SK-MEL-5 (cell line): Measurements from ENCODE around the gene SLC12A9. TPM values are rescaled to one million over a fixed set of nuclear protein-coding genes. Genes with fewer than 3 reads are reported as not detected.
"Not testable (repeated sequence)": the region's sequence is repeated elsewhere in the genome, so short reads cannot be mapped to it uniquely, and the experiment has no call there.

Source experiments
- DNase-seq: peaks from one replicate; pipeline ENCODE4 v3.0.0-alpha.2; 2016; ENCODE audit warnings: low read depth, low spot score
- in situ Hi-C: cut with HindIII; loops from 2 replicates; pipeline ENCODE4 v1.10.0; 2016; ENCODE audit warnings: low sequenced_read_pairs, high pct_unique_total_duplicates, low pct_unique_long_range_greater_than_20kb
- total RNA-seq: library from RNA; depleted of rRNA; stranded (reverse); fragments of >200 nt; shearing (Covaris generic); gene quantifications from 2 replicates; pipeline ENCODE4 v1.2.3, GENCODE V29; 2014

Gene SLC12A9
- total RNA-seq, 1 experiment from 2014 or later, result 13.1 TPM

GRCh38 chr7:100854899-100855298 is 2.4 kb downstream of the SLC12A9 start:
- DNase-seq, in situ Hi-C loops: not testable (repeated sequence)

DNA sequence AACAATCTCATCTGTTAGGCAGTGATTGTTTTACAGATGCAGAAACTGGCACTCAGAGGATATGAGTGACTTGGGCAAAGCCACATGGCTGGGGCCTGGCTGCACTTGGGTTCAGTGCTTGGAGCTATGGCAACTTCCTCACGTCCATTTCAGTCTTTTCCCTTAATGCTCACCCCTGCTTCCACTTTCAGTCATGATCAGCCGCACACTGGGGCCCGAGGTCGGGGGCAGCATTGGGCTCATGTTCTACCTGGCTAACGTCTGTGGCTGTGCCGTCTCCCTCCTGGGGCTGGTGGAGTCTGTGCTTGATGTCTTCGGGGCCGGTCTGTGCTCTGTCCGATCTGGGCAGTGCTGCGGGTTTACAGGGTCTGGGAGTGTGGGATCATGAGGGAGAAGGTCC is 3.0 kb downstream of the SLC12A9 start:
- in situ Hi-C loops, result no loop called here
- DNase-seq, result no peak

GRCh38 chr7:100856871-100857282 is 4.4 kb downstream of the SLC12A9 start:
- in situ Hi-C loops, result no loop called here
- DNase-seq, result no peak

GRCh38 chr7:100859856-100860255 is 7.3 kb downstream of the SLC12A9 start:
- in situ Hi-C loops, result no loop called here
- no peak for DNase-seq

GRCh38 chr7:100860702-100861615 is 8.4 kb downstream of the SLC12A9 start:
- DNase-seq, result no peak
- in situ Hi-C loops, result no loop called here

DNA sequence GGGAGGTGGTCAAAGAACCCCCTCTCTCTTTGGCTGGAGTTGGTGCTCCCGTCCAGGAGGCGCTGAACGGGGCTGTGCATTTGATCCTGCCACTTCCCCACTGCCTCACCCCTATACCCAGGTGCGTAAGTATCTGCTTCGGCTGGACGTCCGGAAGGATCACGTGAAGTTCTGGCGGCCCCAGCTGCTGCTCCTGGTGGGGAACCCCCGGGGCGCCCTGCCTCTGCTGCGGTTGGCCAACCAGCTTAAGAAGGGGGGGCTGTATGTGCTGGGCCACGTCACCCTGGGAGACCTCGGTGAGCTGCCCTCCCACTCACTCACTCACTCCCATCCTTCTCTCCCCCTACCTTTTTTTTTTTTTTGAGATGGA is 9.1 kb downstream of the SLC12A9 start:
- in situ Hi-C loops, result no loop called here
- DNase-seq, result no peak

DNA sequence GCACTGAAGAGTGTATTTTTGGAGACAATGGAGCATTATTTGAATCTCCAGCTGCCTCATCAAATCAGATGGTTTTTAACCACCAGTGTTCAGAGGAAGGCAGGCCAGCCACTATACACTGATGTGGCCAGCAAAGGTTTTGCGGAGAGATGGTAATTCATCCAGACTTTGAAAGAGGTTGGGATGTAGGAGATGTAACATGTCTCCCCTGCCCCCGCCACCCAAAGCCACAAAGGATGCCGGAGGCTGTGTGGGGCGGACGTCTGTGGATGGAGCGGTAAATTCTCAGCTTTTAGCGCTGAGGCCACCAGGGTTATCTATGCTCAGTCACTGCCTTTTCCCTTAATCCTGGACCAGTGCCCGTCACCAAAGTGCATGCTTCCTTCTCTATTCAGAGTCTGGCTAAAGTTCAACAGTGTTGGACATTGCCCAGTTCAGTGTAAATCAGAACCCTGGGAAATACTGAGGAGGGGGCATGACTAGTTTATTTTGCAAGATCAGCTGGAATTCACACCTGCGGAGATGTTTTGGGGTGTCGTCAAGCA is 11.0 kb downstream of the SLC12A9 start:
- in situ Hi-C loops, result no loop called here

DNA sequence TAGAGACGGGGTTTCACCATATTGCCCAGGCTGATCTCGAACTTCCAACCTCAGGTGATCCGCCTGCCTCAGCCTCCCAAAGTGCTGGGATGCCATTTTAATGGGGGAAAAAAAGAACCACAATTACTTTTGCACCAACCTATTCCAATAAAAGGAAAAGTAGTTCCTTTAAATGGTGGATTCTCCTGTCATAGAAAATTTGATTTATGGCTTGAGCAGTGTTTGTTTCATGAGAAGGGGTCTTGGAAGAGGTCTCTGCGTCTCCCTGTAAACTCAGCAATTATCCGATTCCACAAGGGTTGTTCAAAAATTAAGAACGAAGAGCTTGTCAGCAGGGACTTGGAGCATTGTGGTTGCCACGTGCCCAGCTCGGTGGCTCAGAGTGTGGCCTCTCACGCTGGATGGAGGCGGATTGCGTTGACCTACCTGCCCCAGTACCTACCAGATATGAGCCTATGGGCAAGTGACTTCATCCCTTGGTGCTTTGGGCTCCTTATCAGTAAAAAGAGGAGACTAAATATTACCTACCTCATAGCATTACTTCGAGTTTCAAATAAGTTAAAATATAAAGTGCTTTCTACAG is 11.8 kb downstream of the SLC12A9 start:
- no peak for DNase-seq
- in situ Hi-C loops, result no loop called here

More for the DNA sequence above, 11.0 kb downstream of the SLC12A9 start:
- no peak for DNase-seq

- no peak for DNase-seq
- in situ Hi-C loops, result no loop called here
These were observed 12.9 kb downstream of the SLC12A9 start for GRCh38 chr7:100865372-100865911.

- no peak for DNase-seq
- in situ Hi-C loops, result no loop called here
These were observed 13.6 kb downstream of the SLC12A9 start for GRCh38 chr7:100865938-100866728.

DNA sequence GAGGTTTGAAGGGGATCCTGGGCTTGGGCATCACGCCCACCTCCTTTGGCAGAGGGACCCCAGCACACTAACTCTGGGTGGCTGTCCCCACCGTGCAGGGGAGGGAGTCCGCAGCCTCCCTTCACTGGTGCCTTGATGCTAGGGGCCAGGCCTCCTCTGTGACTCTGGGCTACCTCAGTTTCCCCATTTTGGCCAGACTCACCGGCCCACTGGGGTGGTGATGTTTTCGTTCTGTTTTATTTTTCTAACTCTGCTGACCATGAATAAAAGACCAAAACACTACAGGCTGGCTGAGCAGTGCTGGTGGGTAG is 14.2 kb downstream of the SLC12A9 start:
- in situ Hi-C loops, result no loop called here
- no peak for DNase-seq

GRCh38 chr7:100867040-100867775 is 14.7 kb downstream of the SLC12A9 start, which contains the start of gene TRIP6:
TSS of gene TRIP6 (plus strand) at chr7:100867387. CDS start at chr7:100867498, 111 bp downstream.
- in situ Hi-C loops, result no loop called here
- DNase-seq, result peak; percentile 88

DNA sequence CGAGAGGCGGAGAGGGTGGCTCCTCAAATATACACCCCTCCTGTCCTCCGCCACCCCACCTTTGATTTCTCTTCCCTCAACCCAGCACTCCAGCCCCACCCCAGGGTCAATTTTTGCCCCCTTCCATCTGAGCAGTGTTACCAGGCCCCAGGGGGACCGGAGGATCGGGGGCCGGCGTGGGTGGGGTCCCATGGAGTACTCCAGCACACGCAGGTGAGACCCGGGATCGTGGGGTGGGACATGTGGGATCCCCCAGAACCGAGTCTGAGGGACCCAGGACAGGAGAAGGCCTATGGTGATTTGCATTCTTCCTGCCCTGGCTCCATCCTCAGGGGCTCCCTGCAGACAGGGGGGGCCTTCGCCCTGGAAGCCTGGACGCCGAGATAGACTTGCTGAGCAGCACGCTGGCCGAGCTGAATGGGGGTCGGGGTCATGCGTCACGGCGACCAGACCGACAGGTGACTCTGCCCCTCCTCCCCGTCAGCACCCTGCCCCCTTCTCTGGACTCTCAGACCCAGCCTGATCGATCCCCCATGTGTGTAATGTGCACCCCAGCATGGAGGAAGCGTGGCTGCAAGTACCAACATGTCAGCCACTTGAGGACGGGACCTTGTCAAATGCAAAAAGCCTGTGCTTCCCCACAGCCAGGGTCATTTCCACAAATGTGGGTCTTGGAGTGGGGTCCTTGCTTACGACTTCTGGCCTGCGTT is 15.4 kb downstream of the SLC12A9 start:
- in situ Hi-C loops, result no loop called here
- no peak for DNase-seq

DNA sequence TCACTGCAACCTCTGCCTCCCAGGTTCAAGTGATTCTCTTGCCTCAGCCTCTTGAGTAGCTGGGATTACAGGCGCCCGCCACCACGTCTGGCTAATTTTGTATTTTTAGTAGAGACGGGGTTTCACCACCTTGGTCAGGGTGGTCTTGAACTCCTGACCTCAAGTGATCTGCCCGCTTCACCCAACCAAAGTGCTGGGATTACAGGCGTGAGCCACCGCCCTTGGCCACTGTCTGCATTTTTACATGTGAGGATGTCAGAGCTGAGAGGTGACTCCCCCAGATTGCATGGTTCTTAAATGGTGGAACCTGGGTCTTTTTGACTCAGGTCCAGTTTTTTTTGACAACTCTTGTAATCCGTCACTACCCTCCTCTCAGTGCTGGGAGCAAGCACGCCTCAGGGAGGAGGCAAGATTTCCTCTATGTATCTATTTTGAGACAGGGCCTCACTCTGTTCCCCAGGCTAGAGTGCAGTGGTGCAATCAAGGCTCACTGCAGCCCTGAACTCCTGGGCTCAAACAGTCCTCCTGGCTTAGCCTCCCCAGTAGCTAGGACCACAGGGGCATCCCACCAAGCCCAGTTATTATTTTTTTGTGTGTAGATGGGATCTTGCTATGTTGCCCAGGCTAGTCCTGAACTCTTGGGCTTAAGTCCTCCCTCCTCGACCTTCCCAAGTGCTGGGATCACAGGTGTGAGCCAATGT is 21.2 kb downstream of the SLC12A9 start:
- DNase-seq, result no peak
- in situ Hi-C loops, result no loop called here

DNA sequence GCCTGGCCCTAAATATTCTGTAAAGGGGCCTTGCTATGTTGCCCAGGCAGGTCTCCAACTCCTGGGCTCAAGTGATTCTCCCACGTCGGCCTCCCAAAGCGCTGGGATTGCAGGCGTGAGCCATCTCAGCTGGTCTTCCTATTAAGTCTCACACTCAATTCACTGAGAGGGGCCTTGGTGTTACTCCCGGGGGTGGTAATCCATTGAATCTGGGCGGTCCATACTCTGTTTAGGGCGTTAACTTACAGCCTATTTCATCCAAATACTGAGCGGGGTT is 21.7 kb downstream of the SLC12A9 start:
- DNase-seq, result no peak
- in situ Hi-C loops, result no loop called here

GRCh38 chr7:100874577-100875355 is 22.3 kb downstream of the SLC12A9 start, which contains the start of gene SRRT:
TSS of gene SRRT (plus strand) at chr7:100875103. CDS start at chr7:100875591, 488 bp downstream.
- DNase-seq, result peak; percentile 99
- in situ Hi-C loops, result no loop called here
